Transverse colon (tissue), 3 donors: ENCODE measurements around the gene COLQ.

Experiments
- EP300 ChIP-seq: sonication (generic); formaldehyde crosslinking; IDR thresholded peaks from one replicate; pipeline ENCODE4 v1.6.1; 2017; ENCODE audit warnings: antibody characterized with exemption, low read depth
- POLR2A ChIP-seq: fragments of 450-650 bp; IDR thresholded peaks from one replicate; pipeline ENCODE4 v1.6.1; 2016; ENCODE audit warnings: antibody characterized with exemption, mild to moderate bottlenecking, moderate library complexity
- TF ChIP-seq, protein P1 (sequence below), 5 experiments: fragments of 200-600 bp in 3 of 5; fragments of 450-650 bp in 2 of 5; sonication (generic) in 3 of 5; IDR thresholded peaks; 1 replicate in 2 of 5; 2 replicates in 3 of 5; pipeline ENCODE4 v1.5.1; 2016 to 2017; ENCODE audit warnings: antibody characterized with exemption in 5 of 5, inconsistent platforms in 3 of 5, mild to moderate bottlenecking in 2 of 5, moderate library complexity in 1 of 5

DNA sequence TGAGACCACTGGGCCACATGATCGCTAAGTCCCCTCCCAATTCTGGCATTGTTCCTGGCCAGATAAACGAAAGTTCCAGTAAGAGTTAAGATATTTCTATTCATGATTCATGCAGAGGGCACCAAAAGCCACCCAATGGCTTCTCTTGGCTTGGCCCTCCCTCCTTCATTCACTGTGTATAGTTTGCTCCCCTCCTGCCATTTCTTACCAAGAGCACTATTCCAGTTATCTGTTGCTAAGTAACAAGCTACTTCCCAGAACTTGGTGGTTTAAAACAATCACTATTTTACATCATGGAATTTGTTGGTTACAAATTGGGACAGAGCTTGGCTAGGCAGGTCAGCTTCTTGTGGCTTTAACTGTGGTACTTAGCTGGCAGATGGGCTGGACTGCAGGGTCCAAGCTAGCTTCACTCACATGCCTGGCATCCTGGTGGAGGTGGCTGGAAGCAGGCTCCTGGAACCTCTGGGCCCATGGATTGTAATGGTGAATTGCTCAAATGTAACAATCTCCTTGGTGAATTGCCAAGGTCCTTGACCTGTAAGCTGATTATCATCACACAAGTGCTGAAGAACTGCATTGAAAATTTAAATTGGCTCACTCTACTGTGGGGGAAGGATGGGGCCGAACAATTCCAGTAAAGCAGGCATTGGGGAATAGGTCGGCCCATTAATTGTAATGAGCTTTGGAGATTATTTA lies 77.5 kb downstream of the COLQ start:
- TF ChIP-seq, protein P1, sequence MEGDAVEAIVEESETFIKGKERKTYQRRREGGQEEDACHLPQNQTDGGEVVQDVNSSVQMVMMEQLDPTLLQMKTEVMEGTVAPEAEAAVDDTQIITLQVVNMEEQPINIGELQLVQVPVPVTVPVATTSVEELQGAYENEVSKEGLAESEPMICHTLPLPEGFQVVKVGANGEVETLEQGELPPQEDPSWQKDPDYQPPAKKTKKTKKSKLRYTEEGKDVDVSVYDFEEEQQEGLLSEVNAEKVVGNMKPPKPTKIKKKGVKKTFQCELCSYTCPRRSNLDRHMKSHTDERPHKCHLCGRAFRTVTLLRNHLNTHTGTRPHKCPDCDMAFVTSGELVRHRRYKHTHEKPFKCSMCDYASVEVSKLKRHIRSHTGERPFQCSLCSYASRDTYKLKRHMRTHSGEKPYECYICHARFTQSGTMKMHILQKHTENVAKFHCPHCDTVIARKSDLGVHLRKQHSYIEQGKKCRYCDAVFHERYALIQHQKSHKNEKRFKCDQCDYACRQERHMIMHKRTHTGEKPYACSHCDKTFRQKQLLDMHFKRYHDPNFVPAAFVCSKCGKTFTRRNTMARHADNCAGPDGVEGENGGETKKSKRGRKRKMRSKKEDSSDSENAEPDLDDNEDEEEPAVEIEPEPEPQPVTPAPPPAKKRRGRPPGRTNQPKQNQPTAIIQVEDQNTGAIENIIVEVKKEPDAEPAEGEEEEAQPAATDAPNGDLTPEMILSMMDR (IDR thresholded peaks at IDR 0.05): no peak
- no peak for TF ChIP-seq POLR2A
- TF ChIP-seq EP300: no peak
